GM18498 (cell line): ENCODE data around the gene ZNF211.

Experiments
- ATAC-seq: cut with Tn5 transposase; IDR thresholded peaks from one replicate; pipeline ENCODE4 v1.9.1; 2021; ENCODE audit warnings: mild to moderate bottlenecking, moderate library complexity; ENCODE audit not compliant: unreplicated experiment

The ZNF211 gene

DNA sequence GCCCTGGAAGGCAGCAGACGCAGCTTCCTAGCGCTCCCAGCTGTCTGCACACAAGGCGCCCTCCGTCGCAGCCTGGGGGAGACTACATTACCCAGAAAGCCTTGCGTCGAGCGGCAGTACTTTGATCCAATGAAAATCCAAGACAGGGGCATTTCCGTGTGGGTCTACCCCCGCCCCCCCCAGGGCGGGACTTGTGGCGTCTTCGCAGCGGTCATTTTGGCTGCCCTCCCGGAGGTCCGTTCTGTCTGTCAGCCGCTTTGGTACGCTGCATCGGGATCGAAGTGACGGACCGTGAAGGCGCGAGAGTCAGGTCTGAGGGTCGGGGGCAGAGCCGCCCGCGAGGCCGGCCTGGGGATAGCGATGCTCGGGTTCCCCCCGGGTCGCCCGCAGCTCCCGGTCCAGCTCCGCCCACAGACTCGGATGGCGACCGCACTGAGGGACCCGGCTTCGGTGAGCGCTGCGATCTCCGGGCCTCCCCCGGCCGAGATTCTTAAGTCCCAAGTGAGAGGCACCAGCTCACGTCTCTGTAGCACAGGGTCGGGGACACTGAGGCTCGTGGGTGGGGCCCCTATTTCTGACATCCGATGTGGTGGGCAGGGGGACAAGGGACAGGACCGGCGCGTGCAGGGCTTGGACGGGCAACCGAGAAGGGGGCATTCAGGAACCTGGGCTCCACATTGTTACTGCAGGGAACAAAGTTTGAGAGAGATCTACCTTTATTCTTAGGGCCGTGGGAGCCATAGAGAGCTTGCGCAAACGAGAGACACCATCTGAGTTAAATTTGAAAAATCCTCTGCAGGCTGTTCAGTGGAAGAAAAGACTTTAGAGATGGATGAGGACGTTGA is at the start of gene ZNF211:
ZNF211 (plus strand) TSS at position 182 of the 845 bp plus-strand sequence; CDS start at position 361, 179 bp downstream.
- peak; percentile 90 for ATAC-seq

GRCh38 chr19:57583521-57584416 is 49.2 kb upstream of the ZNF211 start, which contains the start of gene ZIK1:
TSS of gene ZIK1 (plus strand) at chr19:57584145. CDS start at chr19:57584357, 212 bp downstream.
- ATAC-seq, result peak; percentile 89

DNA sequence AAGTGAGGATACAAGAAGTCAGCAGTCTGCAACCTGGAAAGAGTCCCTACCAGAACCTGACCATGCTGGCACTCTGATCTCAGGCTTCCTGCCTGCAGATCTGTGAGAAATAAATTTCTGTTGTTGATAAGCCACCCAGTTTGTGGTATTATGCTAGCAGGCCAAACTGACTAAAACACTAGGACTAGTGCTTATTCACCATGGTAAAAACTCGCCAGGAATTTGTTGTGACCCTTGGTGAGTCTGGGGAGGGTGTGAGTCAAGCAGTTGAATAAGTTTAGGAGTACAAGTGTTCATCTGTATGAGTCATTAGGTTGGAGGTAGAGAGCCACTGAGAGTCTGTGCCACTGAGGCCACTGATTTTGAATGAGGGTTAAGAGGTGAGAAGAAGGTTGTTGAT is 45.4 kb upstream of the ZNF211 start:
- ATAC-seq, result no peak

- ATAC-seq, result no peak
These were observed 33.6 kb upstream of the ZNF211 start for GRCh38 chr19:57599377-57599760.

- ATAC-seq, result peak; percentile 94
These were observed 33.1 kb upstream of the ZNF211 start, which contains the start of gene ZNF530 for GRCh38 chr19:57599761-57600383. TSS of gene ZNF530 (plus strand) at chr19:57599885. CDS start at chr19:57604346, 4,461 bp downstream.

GRCh38 chr19:57606931-57607330 is 26.0 kb upstream of the ZNF211 start:
- ATAC-seq, result no peak

- ATAC-seq, result no peak
These were observed 21.9 kb upstream of the ZNF211 start for GRCh38 chr19:57611113-57611512.

GRCh38 chr19:57613941-57614743 is 18.8 kb upstream of the ZNF211 start, which contains the start of gene ZNF134:
TSS of gene ZNF134 (plus strand) at chr19:57614242. CDS start at chr19:57619469, 5,227 bp downstream.
- peak; percentile 98 for ATAC-seq

GRCh38 chr19:57615346-57615745 is 17.6 kb upstream of the ZNF211 start:
- no peak for ATAC-seq

GRCh38 chr19:57620673-57621348 is 12.2 kb upstream of the ZNF211 start:
- no peak for ATAC-seq

DNA sequence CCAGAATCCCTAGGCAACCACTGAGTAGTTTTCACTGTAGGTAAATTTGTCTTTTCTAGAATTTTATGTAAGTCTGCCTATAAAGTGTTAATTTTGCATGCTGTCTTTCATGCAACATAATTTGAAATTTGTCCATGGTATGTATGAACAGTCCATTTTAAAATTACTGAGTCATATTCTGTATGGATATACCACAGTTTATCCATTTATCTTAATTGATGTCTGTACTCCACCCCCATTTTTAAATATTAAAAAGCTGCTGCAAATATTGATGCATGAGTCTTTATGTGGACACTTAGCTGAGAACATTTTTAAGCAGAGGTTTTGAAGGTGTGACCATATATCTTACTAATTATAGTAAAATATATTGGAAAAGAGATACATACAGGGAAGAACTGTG is 9.9 kb upstream of the ZNF211 start:
- ATAC-seq, result no peak

GRCh38 chr19:57633832-57634131 is 814 bp downstream of the ZNF211 start:
- ATAC-seq, result no peak

DNA sequence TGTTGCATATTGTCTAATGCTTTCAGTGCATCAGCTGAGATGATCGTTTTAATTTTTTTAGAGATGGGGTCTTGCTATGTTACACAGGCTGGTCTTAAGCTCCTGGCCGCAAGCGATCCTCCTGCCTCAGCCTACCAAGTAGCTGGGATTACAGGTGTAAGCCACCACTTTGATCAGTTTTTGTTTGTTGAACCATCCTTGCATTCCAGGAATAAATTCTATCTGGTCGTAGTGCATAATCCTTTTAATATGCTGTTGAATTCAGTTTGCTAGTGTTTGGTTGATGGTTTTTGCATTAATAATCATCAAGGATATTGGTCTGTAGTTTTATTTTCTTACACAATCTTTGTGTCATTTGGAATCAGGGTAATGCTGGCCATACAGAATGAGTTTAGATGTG is 4.4 kb downstream of the ZNF211 start:
- no peak for ATAC-seq

DNA sequence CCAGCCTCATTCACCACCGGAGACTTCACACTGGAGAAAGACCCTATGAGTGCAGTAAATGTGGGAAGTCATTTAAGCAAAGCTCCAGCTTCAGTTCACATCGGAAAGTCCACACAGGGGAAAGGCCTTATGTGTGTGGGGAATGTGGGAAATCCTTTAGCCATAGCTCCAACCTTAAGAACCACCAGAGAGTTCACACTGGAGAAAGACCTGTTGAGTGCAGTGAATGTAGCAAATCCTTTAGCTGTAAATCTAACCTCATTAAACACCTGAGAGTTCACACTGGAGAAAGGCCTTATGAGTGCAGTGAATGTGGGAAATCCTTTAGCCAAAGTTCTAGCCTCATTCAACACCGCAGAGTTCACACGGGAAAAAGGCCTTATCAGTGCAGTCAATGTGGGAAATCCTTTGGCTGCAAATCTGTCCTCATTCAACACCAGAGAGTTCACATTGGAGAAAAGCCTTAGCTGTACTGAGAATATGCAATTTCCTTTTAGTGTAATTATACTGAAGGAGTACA is 8.8 kb downstream of the ZNF211 start:
- no peak for ATAC-seq

GRCh38 chr19:57642396-57643046 is 9.6 kb downstream of the ZNF211 start:
- ATAC-seq, result no peak

- ATAC-seq, result no peak
These were observed 10.8 kb downstream of the ZNF211 start for GRCh38 chr19:57643734-57644133.

GRCh38 chr19:57648331-57649003 is 15.5 kb downstream of the ZNF211 start:
- no peak for ATAC-seq

- no peak for ATAC-seq
These were observed 18.7 kb downstream of the ZNF211 start for GRCh38 chr19:57651654-57651996.

GRCh38 chr19:57653689-57654088 is 20.7 kb downstream of the ZNF211 start:
- ATAC-seq, result no peak
